ENCODE results near the gene OS9.

Gene OS9

GRCh38 chr12:57741844-57742738, 48.2 kb downstream of the OS9 start:
- Histone ChIP-seq H3K4me3 (no peak overlapping the region), H3K9me3 (ENCODE audit: low read depth, low read length) (no peaks in the 10 kb centered on the region), H3K9ac (ENCODE audit: insufficient read length) (no peak overlapping the region), H3K27ac (no peak overlapping the region), H3K36me3 (ENCODE audit: insufficient read depth, low read length) (peaks cover 13% of the 10 kb centered on the region)
- DNase-seq (ENCODE audit: low read depth, low spot score): no peak
- TF ChIP-seq EZH2 (IDR thresholded peaks at IDR 0.05): no peak
- TF ChIP-seq FOXP2 (optimal IDR thresholded peaks at IDR 0.05; ENCODE audit: control extremely low read depth, extremely low read length, insufficient read depth): no peak
- TF ChIP-seq POLR2AphosphoS5 (IDR thresholded peaks at IDR 0.05; ENCODE audit: borderline replicate concordance, low read depth, low read length): no peak

GRCh38 chr12:57743769-57744168, 49.8 kb downstream of the OS9 start:
- Histone ChIP-seq H3K27ac (peak overlapping the region; percentile 96), H3K9ac (ENCODE audit: insufficient read length) (peak overlapping the region; percentile 87), H3K9me3 (ENCODE audit: low read depth, low read length) (no peaks in the 10 kb centered on the region), H3K4me3 (peak overlapping the region; percentile 83), H3K36me3 (ENCODE audit: insufficient read depth, low read length) (peaks cover 30% of the 10 kb centered on the region)
- TF ChIP-seq POLR2AphosphoS5 (IDR thresholded peaks at IDR 0.05; ENCODE audit: borderline replicate concordance, low read depth, low read length) (no peak), FOXP2 (optimal IDR thresholded peaks at IDR 0.05; ENCODE audit: control extremely low read depth, extremely low read length, insufficient read depth) (no peak), EZH2 (IDR thresholded peaks at IDR 0.05) (no peak)
- no peak for DNase-seq (ENCODE audit: low read depth, low spot score)

- Histone ChIP-seq H3K9ac (ENCODE audit: insufficient read length) (peak overlapping the region; percentile 87), H3K36me3 (ENCODE audit: insufficient read depth, low read length) (peaks cover 35% of the 10 kb centered on the region), H3K9me3 (ENCODE audit: low read depth, low read length) (no peaks in the 10 kb centered on the region), H3K4me3 (peak overlapping the region; percentile 83), H3K27ac (peak overlapping the region; percentile 96)
- TF ChIP-seq FOXP2 (optimal IDR thresholded peaks at IDR 0.05; ENCODE audit: control extremely low read depth, extremely low read length, insufficient read depth) (no peak), POLR2AphosphoS5 (IDR thresholded peaks at IDR 0.05; ENCODE audit: borderline replicate concordance, low read depth, low read length) (no peak), EZH2 (IDR thresholded peaks at IDR 0.05) (no peak)
- DNase-seq (ENCODE audit: low read depth, low spot score): peak; percentile 40
Measured at GRCh38 chr12:57744194-57744776, 50.4 kb downstream of the OS9 start.

GRCh38 chr12:57744777-57745484, 51.0 kb downstream of the OS9 start, which contains the start of gene TSPAN31:
Gene TSPAN31, plus strand, starts transcription at chr12:57745039. Its CDS starts 116 bp downstream, at chr12:57745155.
- H3K27ac ChIP-seq: peak within 1 kb of the TSS; percentile 96

GRCh38 chr12:57745485-57745881, 51.6 kb downstream of the OS9 start:
- peak overlapping the region; percentile 96; the same call in 1 of the 2 replicates for H3K27ac ChIP-seq
- peaks cover 45% of the 10 kb centered on the region for H3K36me3 ChIP-seq (ENCODE audit: insufficient read depth, low read length)
- no peak for DNase-seq (ENCODE audit: low read depth, low spot score)

More at GRCh38 chr12:57744777-57745484, 51.0 kb downstream of the OS9 start, which contains the start of gene TSPAN31:
- TF ChIP-seq FOXP2 (optimal IDR thresholded peaks at IDR 0.05; ENCODE audit: control extremely low read depth, extremely low read length, insufficient read depth) (no peak), POLR2AphosphoS5 (IDR thresholded peaks at IDR 0.05; ENCODE audit: borderline replicate concordance, low read depth, low read length) (peak; percentile 71; the same call in 1 of the 2 replicates), EZH2 (IDR thresholded peaks at IDR 0.05) (no peak)
- H3K36me3 ChIP-seq (ENCODE audit: insufficient read depth, low read length): peaks cover 41% of the 10 kb centered on the region
- peak; percentile 98 for DNase-seq (ENCODE audit: low read depth, low spot score)
- H3K9ac ChIP-seq (ENCODE audit: insufficient read length): peak within 1 kb of the TSS; percentile 87
- no peaks in the 10 kb centered on the region for H3K9me3 ChIP-seq (ENCODE audit: low read depth, low read length)
- peak within 1 kb of the TSS; percentile 83 for H3K4me3 ChIP-seq

GRCh38 chr12:57746025-57746424, 52.1 kb downstream of the OS9 start:
- DNase-seq (ENCODE audit: low read depth, low spot score): no peak
- TF ChIP-seq POLR2AphosphoS5 (IDR thresholded peaks at IDR 0.05; ENCODE audit: borderline replicate concordance, low read depth, low read length) (peak; percentile 12), FOXP2 (optimal IDR thresholded peaks at IDR 0.05; ENCODE audit: control extremely low read depth, extremely low read length, insufficient read depth) (no peak)
- 0 out of 2 replicates have a peak overlapping the region, but pooled peaks have one; percentile 96 for H3K27ac ChIP-seq
- H3K36me3 ChIP-seq (ENCODE audit: insufficient read depth, low read length): peaks cover 50% of the 10 kb centered on the region
- H3K4me3 ChIP-seq: peak overlapping the region; percentile 83
- H3K9ac ChIP-seq (ENCODE audit: insufficient read length): peak overlapping the region; percentile 87
- no peaks in the 10 kb centered on the region for H3K9me3 ChIP-seq (ENCODE audit: low read depth, low read length)

More at GRCh38 chr12:57745485-57745881, 51.6 kb downstream of the OS9 start:
- H3K9me3 ChIP-seq (ENCODE audit: low read depth, low read length): no peaks in the 10 kb centered on the region
- H3K4me3 ChIP-seq: peak overlapping the region; percentile 83
- no peak for TF ChIP-seq FOXP2 (optimal IDR thresholded peaks at IDR 0.05; ENCODE audit: control extremely low read depth, extremely low read length, insufficient read depth)
- no peak for TF ChIP-seq EZH2 (IDR thresholded peaks at IDR 0.05)
- peak; percentile 62 for TF ChIP-seq POLR2AphosphoS5 (IDR thresholded peaks at IDR 0.05; ENCODE audit: borderline replicate concordance, low read depth, low read length)
- peak overlapping the region; percentile 87 for H3K9ac ChIP-seq (ENCODE audit: insufficient read length)

GRCh38 chr12:57749061-57749460, 55.1 kb downstream of the OS9 start:
- Histone ChIP-seq H3K36me3 (ENCODE audit: insufficient read depth, low read length) (peaks cover 56% of the 10 kb centered on the region), H3K9me3 (ENCODE audit: low read depth, low read length) (no peaks in the 10 kb centered on the region), H3K27ac (no peak overlapping the region), H3K4me3 (no peak overlapping the region), H3K9ac (ENCODE audit: insufficient read length) (no peak overlapping the region)
- no peak for DNase-seq (ENCODE audit: low read depth, low spot score)
- no peak for TF ChIP-seq FOXP2 (optimal IDR thresholded peaks at IDR 0.05; ENCODE audit: control extremely low read depth, extremely low read length, insufficient read depth)
- TF ChIP-seq EZH2 (IDR thresholded peaks at IDR 0.05): no peak
